T-helper 9 cell (primary cell): Measurements from ENCODE around the gene KLRG1.

Source experiments
- DNase-seq: peaks from one replicate; pipeline ENCODE4 v3.0.0-alpha.2; 2020

Gene KLRG1

GRCh38 chr12:9043766-9044165 is 54.4 kb downstream of the KLRG1 start:
- no peak for DNase-seq

GRCh38 chr12:9047105-9047504 is 57.8 kb downstream of the KLRG1 start:
- DNase-seq, result no peak

- no peak for DNase-seq
These were observed 59.6 kb downstream of the KLRG1 start for GRCh38 chr12:9048930-9049329.

- no peak for DNase-seq
These were observed 60.3 kb downstream of the KLRG1 start for GRCh38 chr12:9049520-9050133.

- DNase-seq, result no peak
These were observed 61.3 kb downstream of the KLRG1 start for GRCh38 chr12:9050521-9051157.

GRCh38 chr12:9051158-9051550 is 61.8 kb downstream of the KLRG1 start:
- no peak for DNase-seq

- DNase-seq, result no peak
These were observed 63.3 kb downstream of the KLRG1 start for GRCh38 chr12:9052610-9053009.
